Kidney epithelial cell (primary cell): Measurements from ENCODE around the gene UXS1. TPM values are rescaled to one million over a fixed set of nuclear protein-coding genes. Genes with fewer than 3 reads are reported as not detected.

ENCODE experiments used
- DNase-seq: peaks from one replicate; pipeline ENCODE4 v3.0.0-alpha.2; 2010; ENCODE audit warnings: low read depth
- H3K27me3 ChIP-seq: 2 replicates; pipeline ENCODE4 v1.6.0; 2011; ENCODE audit warnings: low read length; ENCODE audit not compliant: control insufficient read depth, insufficient read depth
- H3K36me3 ChIP-seq: 2 replicates; pipeline ENCODE4 v1.5.1; 2011; ENCODE audit warnings: low read length; ENCODE audit not compliant: control insufficient read depth, insufficient read depth
- H3K4me3 ChIP-seq: 2 replicates; pipeline ENCODE4 v1.5.1; 2011; ENCODE audit warnings: low read depth, mild to moderate bottlenecking, control low read depth, low read length
- total RNA-seq: library from RNA; depleted of rRNA; stranded (reverse); fragments of >200 nt; gene quantifications from 2 replicates; pipeline ENCODE4 v1.2.3, GENCODE V29; 2015
- TF ChIP-seq, protein P1 (sequence below): IDR thresholded peaks from 2 replicates; pipeline ENCODE4 v1.5.1; 2011; ENCODE audit warnings: mild to moderate bottlenecking, moderate library complexity, low read length, control low read depth, inconsistent platforms; ENCODE audit not compliant: insufficient read depth, poor library complexity, severe bottlenecking

Gene UXS1
- total RNA-seq, 1 donor from 2014 or later: 73.3 TPM

GRCh38 chr2:106053581-106053980 lies 140.5 kb downstream of the UXS1 start:
- H3K36me3 ChIP-seq: no peaks in the 10 kb centered on the region
- H3K27me3 ChIP-seq: no peaks in the 10 kb centered on the region
- TF ChIP-seq, protein P1, sequence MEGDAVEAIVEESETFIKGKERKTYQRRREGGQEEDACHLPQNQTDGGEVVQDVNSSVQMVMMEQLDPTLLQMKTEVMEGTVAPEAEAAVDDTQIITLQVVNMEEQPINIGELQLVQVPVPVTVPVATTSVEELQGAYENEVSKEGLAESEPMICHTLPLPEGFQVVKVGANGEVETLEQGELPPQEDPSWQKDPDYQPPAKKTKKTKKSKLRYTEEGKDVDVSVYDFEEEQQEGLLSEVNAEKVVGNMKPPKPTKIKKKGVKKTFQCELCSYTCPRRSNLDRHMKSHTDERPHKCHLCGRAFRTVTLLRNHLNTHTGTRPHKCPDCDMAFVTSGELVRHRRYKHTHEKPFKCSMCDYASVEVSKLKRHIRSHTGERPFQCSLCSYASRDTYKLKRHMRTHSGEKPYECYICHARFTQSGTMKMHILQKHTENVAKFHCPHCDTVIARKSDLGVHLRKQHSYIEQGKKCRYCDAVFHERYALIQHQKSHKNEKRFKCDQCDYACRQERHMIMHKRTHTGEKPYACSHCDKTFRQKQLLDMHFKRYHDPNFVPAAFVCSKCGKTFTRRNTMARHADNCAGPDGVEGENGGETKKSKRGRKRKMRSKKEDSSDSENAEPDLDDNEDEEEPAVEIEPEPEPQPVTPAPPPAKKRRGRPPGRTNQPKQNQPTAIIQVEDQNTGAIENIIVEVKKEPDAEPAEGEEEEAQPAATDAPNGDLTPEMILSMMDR: no peak
- no peak overlapping the region for H3K4me3 ChIP-seq
- DNase-seq: no peak

GRCh38 chr2:106053116-106053515 lies 141.0 kb downstream of the UXS1 start:
- DNase-seq: peak; percentile 19
- TF ChIP-seq, protein P1: no peak
- Histone ChIP-seq H3K27me3 (no peaks in the 10 kb centered on the region), H3K4me3 (no peak overlapping the region), H3K36me3 (no peaks in the 10 kb centered on the region)

DNA sequence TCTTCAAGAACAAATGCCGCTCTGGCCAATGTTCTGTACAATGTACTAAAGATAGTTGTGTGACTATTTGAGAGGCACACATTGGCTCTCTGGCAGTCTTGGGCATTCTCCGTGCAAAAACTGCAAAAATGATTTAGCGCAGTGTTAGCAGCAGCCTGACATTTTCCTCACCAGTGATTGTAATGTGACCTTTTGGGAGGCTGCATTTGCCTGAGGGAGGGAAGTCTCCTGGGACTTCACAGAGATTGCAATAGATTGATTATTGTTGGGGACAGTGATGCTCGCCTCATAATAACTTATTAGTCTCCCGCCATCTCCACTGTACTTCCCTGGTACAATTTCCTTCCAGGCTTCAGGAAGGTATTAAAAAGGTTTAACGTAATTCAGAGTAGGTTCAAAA lies 149.2 kb downstream of the UXS1 start:
- H3K27me3 ChIP-seq: no peaks in the 10 kb centered on the region

GRCh38 chr2:106044021-106044420 lies 150.1 kb downstream of the UXS1 start:
- H3K27me3 ChIP-seq: no peaks in the 10 kb centered on the region
- DNase-seq: no peak
- TF ChIP-seq, protein P1: no peak
- H3K4me3 ChIP-seq: no peak overlapping the region
- H3K36me3 ChIP-seq: no peaks in the 10 kb centered on the region

More for the DNA sequence above, 149.2 kb downstream of the UXS1 start:
- TF ChIP-seq, protein P1: no peak
- Histone ChIP-seq H3K4me3 (no peak overlapping the region), H3K36me3 (no peaks in the 10 kb centered on the region)
- no peak for DNase-seq
